Adrenal gland (tissue), 5 donors: ENCODE data around the gene WWTR1.

Experiments used
- POLR2A ChIP-seq, 2 donors: fragments of 450-650 bp; IDR thresholded peaks; one replicate each; pipeline ENCODE4 v1.6.1; 2017; ENCODE audit warnings: antibody characterized with exemption in 2 of 2, mild to moderate bottlenecking in 2 of 2, moderate library complexity in 1 of 2
- TF ChIP-seq, protein P1 (sequence below), 6 experiments: fragments of 450-650 bp in 4 of 6; fragments of 200-600 bp in 2 of 6; sonication (generic) in 1 of 6; IDR thresholded peaks; 1 replicate in 5 of 6; 2 replicates in 1 of 6; pipeline versions ENCODE4 v1.5.1 to v1.8.0; 2016 to 2021; ENCODE audit warnings: antibody characterized with exemption in 6 of 6, mild to moderate bottlenecking in 2 of 6, moderate library complexity in 1 of 6
- donor health status: DM: no; HTN: no; CAD: no.

DNA sequence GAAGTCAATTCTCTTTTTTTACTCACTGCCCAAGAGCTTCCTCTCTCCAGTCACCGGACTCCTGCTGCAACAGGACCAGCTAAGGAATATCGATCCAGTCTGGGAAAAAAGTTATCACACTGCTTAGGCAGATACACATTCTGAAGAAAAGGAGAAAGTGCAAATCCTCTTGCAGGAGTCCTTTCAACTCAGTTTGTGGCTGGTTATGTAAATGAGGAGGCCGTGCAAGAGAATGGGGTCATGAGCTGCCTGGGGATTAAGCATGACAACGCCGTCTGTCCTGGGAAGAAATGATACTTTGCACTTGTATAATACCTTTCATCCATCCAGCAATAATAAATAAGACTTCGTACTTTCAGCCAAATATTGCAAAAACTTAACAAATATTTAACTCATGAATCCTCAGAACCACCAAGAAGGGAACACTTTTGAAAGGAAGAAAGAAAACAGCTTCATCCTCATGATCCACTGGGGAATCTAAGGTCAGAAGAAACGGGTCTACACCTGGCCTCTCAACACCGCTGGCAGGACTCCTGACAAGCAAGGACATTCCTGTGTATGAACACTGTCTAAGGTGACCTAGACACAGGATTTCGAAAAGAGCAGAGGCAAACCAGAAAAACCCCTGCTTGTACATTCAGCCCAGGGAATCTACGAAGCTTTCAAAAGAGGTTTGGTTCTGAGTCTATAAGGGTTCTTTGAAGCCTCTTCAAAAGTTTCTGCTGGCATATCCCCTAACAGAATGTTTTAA lies 13.1 kb upstream of the WWTR1 start:
- TF ChIP-seq POLR2A (IDR thresholded peaks at IDR 0.05), result no peak
- TF ChIP-seq, protein P1, sequence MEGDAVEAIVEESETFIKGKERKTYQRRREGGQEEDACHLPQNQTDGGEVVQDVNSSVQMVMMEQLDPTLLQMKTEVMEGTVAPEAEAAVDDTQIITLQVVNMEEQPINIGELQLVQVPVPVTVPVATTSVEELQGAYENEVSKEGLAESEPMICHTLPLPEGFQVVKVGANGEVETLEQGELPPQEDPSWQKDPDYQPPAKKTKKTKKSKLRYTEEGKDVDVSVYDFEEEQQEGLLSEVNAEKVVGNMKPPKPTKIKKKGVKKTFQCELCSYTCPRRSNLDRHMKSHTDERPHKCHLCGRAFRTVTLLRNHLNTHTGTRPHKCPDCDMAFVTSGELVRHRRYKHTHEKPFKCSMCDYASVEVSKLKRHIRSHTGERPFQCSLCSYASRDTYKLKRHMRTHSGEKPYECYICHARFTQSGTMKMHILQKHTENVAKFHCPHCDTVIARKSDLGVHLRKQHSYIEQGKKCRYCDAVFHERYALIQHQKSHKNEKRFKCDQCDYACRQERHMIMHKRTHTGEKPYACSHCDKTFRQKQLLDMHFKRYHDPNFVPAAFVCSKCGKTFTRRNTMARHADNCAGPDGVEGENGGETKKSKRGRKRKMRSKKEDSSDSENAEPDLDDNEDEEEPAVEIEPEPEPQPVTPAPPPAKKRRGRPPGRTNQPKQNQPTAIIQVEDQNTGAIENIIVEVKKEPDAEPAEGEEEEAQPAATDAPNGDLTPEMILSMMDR (IDR thresholded peaks at IDR 0.05), result no peak
